Neuron (in vitro differentiated cells): ENCODE data around the gene PTPRN2.
"Not testable (repeated sequence)": the region's sequence is repeated elsewhere in the genome, so short reads cannot be mapped to it uniquely, and the experiment has no call there.

Experiments
- H2AFZ ChIP-seq: one replicate; pipeline ENCODE4 v1.6.1; 2013; ENCODE audit warnings: low read depth, mild to moderate bottlenecking, inconsistent platforms, low read length, moderate library complexity
- H3K27me3 ChIP-seq: one replicate; pipeline ENCODE4 v1.6.1; 2013; ENCODE audit warnings: low read length; ENCODE audit not compliant: insufficient read depth
- H3K36me3 ChIP-seq: one replicate; pipeline ENCODE4 v1.6.1; 2013; ENCODE audit warnings: low read length; ENCODE audit not compliant: insufficient read depth
- H3K4me1 ChIP-seq: one replicate; pipeline ENCODE4 v1.6.1; 2013; ENCODE audit warnings: low read length; ENCODE audit not compliant: insufficient read depth
- H3K4me3 ChIP-seq: 2 replicates; pipeline ENCODE4 v1.5.1; 2013; ENCODE audit warnings: mild to moderate bottlenecking, low read length, moderate library complexity
- H3K9me3 ChIP-seq: one replicate; pipeline ENCODE4 v1.6.1; 2013; ENCODE audit warnings: low read length

Gene PTPRN2

DNA sequence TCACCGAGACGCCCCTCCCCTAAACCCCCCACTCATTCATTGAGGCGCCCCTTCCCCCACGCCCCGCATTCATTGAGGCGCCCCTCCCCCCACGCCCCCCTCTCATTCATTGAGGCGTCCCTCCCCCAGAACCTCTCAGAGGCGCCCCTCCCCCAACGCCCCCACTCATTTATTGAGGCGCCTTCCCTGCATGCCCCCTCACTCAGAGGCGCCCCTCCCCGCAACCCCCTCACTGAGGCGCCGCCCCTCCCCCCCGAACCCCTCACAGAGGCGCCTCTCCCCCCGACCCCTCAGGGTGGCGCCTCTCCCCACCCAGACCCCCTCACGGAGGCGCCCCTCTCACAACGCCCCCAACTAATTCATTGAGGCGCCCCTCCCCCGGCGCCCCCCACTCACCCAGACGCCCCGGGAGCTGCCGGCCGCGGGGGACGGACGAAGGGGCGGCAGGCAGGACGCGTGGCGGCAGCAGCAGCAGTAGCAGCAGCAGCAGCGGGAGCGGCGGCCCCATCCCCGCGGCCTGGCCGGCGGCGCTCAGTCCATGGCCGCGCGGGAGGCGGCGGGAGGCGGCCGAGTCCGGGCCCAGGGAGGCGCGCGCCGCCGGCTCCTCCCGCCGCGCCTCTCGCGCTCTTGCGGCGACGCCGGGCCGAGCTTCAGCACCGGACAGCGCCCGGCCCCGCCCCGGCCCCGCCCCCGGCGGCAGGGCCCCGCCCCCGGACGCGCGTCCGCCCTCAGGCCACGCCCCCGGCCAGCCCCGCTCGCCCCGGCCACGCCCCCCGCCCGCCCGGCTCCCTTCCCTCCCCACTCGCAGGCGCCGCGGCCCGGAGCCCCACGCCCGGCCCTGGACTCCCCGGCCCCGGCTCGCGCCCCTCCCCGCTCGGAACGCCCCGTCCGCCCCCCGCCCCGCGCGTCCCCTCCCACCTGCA, at the start of gene PTPRN2:
TSS of gene PTPRN2 (minus strand) at position 662 of the 923 bp plus-strand sequence.
- H2AFZ ChIP-seq = no peak within 1 kb of the TSS
- H3K9me3 ChIP-seq = no peaks in the 10 kb centered on the region
- H3K27me3 ChIP-seq = peaks cover 18% of the 10 kb centered on the region
- peak within 1 kb of the TSS; percentile 43 for H3K4me3 ChIP-seq
- H3K36me3 ChIP-seq = no peaks in the 10 kb centered on the region
- no peaks in the 10 kb centered on the region for H3K4me1 ChIP-seq

- Histone ChIP-seq H3K27me3 (no peaks in the 10 kb centered on the region), H3K9me3 (peaks cover 3% of the 10 kb centered on the region), H3K4me3 (no peak overlapping the region), H2AFZ (no peak overlapping the region), H3K4me1 (no peaks in the 10 kb centered on the region), H3K36me3 (peaks cover 38% of the 10 kb centered on the region)
Observed at GRCh38 chr7:158633055-158633956, 45.7 kb upstream of the PTPRN2 start.

- H3K27me3 ChIP-seq = no peaks in the 10 kb centered on the region
- peaks cover 34% of the 10 kb centered on the region for H3K36me3 ChIP-seq
- H3K4me1 ChIP-seq = no peaks in the 10 kb centered on the region
Observed at GRCh38 chr7:158631574-158632195, 44.1 kb upstream of the PTPRN2 start.

GRCh38 chr7:158626289-158626688, 38.7 kb upstream of the PTPRN2 start:
- peaks cover 30% of the 10 kb centered on the region for H3K36me3 ChIP-seq
- H3K9me3 ChIP-seq, H3K27me3 ChIP-seq, H3K4me3 ChIP-seq, H3K4me1 ChIP-seq, H2AFZ ChIP-seq: not testable (repeated sequence)

More at GRCh38 chr7:158631574-158632195, 44.1 kb upstream of the PTPRN2 start:
- Histone ChIP-seq H3K4me3 (no peak overlapping the region), H2AFZ (no peak overlapping the region), H3K9me3 (peaks cover 4% of the 10 kb centered on the region)

DNA sequence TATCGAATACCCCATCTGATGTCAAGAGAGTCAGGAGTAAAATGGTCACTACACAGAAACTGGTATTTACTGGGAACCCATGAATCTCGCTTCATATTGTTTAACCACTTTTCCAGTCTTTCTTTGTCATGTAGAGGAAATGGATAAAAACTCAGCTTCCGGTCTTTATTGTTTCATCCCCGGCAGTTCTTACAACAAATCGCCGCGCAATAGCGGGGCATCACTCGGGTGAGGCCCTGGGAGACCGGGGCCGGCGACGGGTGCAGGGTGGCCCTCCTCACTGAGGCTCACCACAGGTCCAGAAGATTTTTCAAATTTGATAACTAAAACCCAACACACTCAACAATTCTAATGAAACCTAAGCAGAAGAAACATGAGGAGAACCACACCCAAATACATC, 35.6 kb upstream of the PTPRN2 start:
- no peaks in the 10 kb centered on the region for H3K27me3 ChIP-seq
- no peak overlapping the region for H3K4me3 ChIP-seq
- H3K4me1 ChIP-seq = no peaks in the 10 kb centered on the region
- no peak overlapping the region for H2AFZ ChIP-seq
- H3K36me3 ChIP-seq = peaks cover 10% of the 10 kb centered on the region
- peaks cover 1% of the 10 kb centered on the region for H3K9me3 ChIP-seq

DNA sequence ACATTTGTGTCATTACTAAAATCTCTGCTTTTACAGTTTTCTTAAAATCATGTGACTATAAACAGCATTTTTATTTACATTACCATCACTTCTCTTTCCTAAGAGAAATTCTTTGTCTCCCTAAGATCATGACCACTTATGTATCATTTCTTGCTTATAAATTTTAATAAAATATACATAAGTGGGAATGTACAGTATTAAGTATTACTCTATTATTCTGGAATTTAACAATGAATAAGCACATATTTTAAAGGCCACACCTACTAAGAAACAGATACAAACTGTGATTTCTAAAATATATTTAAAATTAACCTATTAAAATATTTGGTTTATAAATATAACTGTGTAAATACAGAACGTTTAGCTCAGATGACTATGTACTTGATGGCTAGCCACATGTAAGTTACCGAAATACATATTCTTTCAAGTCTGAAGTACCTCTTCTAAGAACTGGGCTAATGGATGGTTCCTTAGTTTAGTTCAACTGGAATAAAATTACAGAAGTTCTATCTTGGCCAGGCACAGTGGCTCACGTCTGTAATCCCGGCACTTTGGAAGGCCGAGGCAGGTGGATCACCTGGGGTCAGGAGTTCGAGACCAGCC, 33.3 kb upstream of the PTPRN2 start:
- no peak overlapping the region for H2AFZ ChIP-seq
- no peaks in the 10 kb centered on the region for H3K9me3 ChIP-seq
- no peak overlapping the region for H3K4me3 ChIP-seq
- no peaks in the 10 kb centered on the region for H3K27me3 ChIP-seq
- no peaks in the 10 kb centered on the region for H3K4me1 ChIP-seq
- H3K36me3 ChIP-seq = peaks cover 5% of the 10 kb centered on the region

DNA sequence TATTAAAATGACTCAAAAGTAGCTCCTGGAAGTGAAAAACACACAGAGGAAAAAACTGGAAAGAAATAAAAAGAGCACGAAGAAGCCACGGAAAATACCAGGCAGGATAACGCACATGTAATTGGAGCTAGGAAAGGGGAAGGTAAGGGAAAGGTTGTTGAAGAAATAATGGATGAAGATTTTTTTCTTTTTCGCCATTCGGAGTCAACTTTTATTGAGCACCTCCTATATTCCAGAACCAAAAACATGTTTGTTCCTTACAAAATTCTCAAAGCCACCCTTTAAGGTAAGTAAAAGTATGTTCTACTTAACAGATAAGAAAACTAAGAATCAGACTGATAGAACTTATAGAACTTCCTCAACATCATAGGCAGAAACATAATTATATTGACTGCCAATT, 32.8 kb upstream of the PTPRN2 start:
- no peaks in the 10 kb centered on the region for H3K9me3 ChIP-seq
- no peaks in the 10 kb centered on the region for H3K4me1 ChIP-seq
- H3K27me3 ChIP-seq = no peaks in the 10 kb centered on the region
- peaks cover 5% of the 10 kb centered on the region for H3K36me3 ChIP-seq
- H3K4me3 ChIP-seq = no peak overlapping the region
- no peak overlapping the region for H2AFZ ChIP-seq

DNA sequence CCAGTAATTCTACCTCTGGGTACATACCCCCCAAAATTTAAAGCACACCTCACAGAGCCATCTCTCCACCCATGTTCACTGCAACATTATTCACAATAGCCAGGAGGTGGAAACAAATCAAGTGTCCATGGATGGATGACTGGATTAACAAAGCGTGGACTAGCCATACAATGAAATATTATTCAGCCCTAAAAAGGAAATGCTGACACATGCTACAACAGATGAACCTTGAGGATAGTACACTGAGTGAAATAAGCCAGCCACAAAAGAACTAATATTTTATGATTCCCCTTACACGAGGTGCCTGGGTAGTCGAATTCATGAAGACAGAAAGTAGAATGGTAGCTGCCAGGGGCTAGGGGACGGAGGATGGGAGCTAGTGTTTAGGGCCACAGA, 31.1 kb upstream of the PTPRN2 start:
- Histone ChIP-seq H3K4me1 (no peaks in the 10 kb centered on the region), H3K27me3 (no peaks in the 10 kb centered on the region), H3K9me3 (no peaks in the 10 kb centered on the region), H2AFZ (no peak overlapping the region), H3K36me3 (peaks cover 5% of the 10 kb centered on the region), H3K4me3 (no peak overlapping the region)

GRCh38 chr7:158617737-158618128, 30.1 kb upstream of the PTPRN2 start:
- peaks cover 5% of the 10 kb centered on the region for H3K36me3 ChIP-seq
- no peaks in the 10 kb centered on the region for H3K9me3 ChIP-seq
- H3K4me3 ChIP-seq = no peak overlapping the region
- no peak overlapping the region for H2AFZ ChIP-seq
- no peaks in the 10 kb centered on the region for H3K4me1 ChIP-seq
- no peaks in the 10 kb centered on the region for H3K27me3 ChIP-seq

GRCh38 chr7:158616050-158616449, 28.4 kb upstream of the PTPRN2 start:
- no peak overlapping the region for H2AFZ ChIP-seq
- no peaks in the 10 kb centered on the region for H3K27me3 ChIP-seq
- no peak overlapping the region for H3K4me3 ChIP-seq
- no peaks in the 10 kb centered on the region for H3K4me1 ChIP-seq
- no peaks in the 10 kb centered on the region for H3K9me3 ChIP-seq
- peaks cover 5% of the 10 kb centered on the region for H3K36me3 ChIP-seq

DNA sequence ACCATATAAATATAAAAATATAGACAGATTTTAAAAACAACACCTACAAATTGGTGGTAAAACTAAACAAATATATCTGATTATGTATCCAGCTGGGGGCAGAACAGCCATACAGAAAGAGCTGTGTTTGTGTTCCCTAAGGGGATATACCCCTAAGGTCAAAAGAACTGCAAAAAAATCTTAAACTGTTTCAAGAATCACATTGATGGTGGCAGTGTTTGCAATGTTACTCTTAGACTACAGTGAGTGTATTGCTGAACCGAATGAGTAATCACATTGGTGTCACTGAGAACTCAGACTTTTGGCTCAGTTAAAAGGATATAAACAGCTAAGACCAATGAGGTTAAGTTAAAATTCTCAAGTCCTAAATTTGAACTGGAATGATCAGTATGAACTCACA, 27.1 kb upstream of the PTPRN2 start:
- Histone ChIP-seq H3K27me3 (no peaks in the 10 kb centered on the region), H3K4me3 (no peak overlapping the region), H3K9me3 (no peaks in the 10 kb centered on the region), H3K36me3 (peaks cover 5% of the 10 kb centered on the region), H2AFZ (no peak overlapping the region), H3K4me1 (no peaks in the 10 kb centered on the region)

DNA sequence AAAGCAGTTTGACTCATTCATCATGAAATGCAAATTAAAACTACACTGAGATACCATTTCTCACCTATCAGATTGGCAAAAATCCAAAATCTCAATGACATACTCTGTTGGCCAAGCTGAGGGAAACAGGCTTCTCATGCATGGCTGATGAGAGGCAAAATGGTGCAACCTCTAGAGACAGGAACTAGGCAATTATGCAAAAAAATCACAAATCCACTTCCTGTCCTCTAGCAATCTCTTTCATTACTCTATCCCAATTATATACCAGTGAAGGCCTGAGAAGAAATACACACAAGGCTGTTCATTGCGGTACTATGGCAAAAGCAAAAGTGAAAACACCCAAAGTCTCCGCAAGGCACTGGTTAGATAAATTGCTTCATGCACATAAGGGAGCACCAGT, 25.9 kb upstream of the PTPRN2 start:
- peaks cover 7% of the 10 kb centered on the region for H3K36me3 ChIP-seq
- no peak overlapping the region for H2AFZ ChIP-seq
- no peak overlapping the region for H3K4me3 ChIP-seq
- no peaks in the 10 kb centered on the region for H3K9me3 ChIP-seq
- no peaks in the 10 kb centered on the region for H3K27me3 ChIP-seq
- no peaks in the 10 kb centered on the region for H3K4me1 ChIP-seq
